Neural cell (in vitro differentiated cells): Measurements from ENCODE around the gene XPNPEP2. TPM values are rescaled to one million over a fixed set of nuclear protein-coding genes. Genes with fewer than 3 reads are reported as not detected.

ENCODE experiments used
- H2AFZ ChIP-seq: fragments of 200-600, 300-800 bp; sonication (generic), shearing (Covaris generic); 2 replicates; pipeline ENCODE4 v1.6.0; 2014; ENCODE audit warnings: low read depth, mild to moderate bottlenecking, antibody characterized with exemption, low read length, moderate library complexity
- H3F3A ChIP-seq: fragments of 200-600 bp; shearing (Covaris generic); 2 replicates; pipeline ENCODE4 v1.6.1; 2016; ENCODE audit warnings: mild to moderate bottlenecking, moderate library complexity, mixed read lengths, antibody characterized with exemption, low read length; ENCODE audit not compliant: insufficient read depth, poor library complexity, severe bottlenecking
- H3K27ac ChIP-seq: fragments of 200-600, 300-800 bp; sonication (generic), shearing (Covaris generic); 2 replicates; pipeline ENCODE4 v1.5.1; 2014; ENCODE audit warnings: mild to moderate bottlenecking, low read length, moderate library complexity
- H3K27me3 ChIP-seq: fragments of 300-800, 200-600 bp; sonication (generic), shearing (Covaris generic); 2 replicates; pipeline ENCODE4 v1.6.0; 2014; ENCODE audit warnings: mild to moderate bottlenecking, low read depth, low read length, moderate library complexity; ENCODE audit not compliant: insufficient read depth
- H3K36me3 ChIP-seq: fragments of 300-800, 200-600 bp; sonication (generic), shearing (Covaris generic); 2 replicates; pipeline ENCODE4 v1.5.1; 2014; ENCODE audit warnings: mild to moderate bottlenecking, antibody characterized with exemption, low read length, moderate library complexity; ENCODE audit not compliant: insufficient read depth
- H3K4me2 ChIP-seq: fragments of 300-800, 200-600 bp; sonication (generic), shearing (Covaris generic); 2 replicates; pipeline ENCODE4 v1.6.0; 2014; ENCODE audit warnings: mild to moderate bottlenecking, low read length
- H3K4me3 ChIP-seq: fragments of 300-800, 200-600 bp; sonication (generic), shearing (Covaris generic); 2 replicates; pipeline ENCODE4 v1.5.1; 2014; ENCODE audit warnings: mild to moderate bottlenecking, low read length, moderate library complexity
- H3K79me2 ChIP-seq: fragments of 200-600 bp; shearing (Covaris generic); replicated peaks from 2 replicates; pipeline ENCODE4 v1.6.0; 2014; ENCODE audit warnings: mild to moderate bottlenecking, low read length, moderate library complexity; ENCODE audit not compliant: insufficient read depth
- H3K9ac ChIP-seq: fragments of 300-800, 200-600 bp; sonication (generic), shearing (Covaris generic); 2 replicates; pipeline ENCODE4 v1.6.1; 2016; ENCODE audit warnings: mild to moderate bottlenecking, low read length, mixed read lengths
- H3K9me2 ChIP-seq: fragments of 200-600 bp; shearing (Covaris generic); 2 replicates; pipeline ENCODE4 v1.6.1; 2016; ENCODE audit warnings: mild to moderate bottlenecking, low read length, mixed read lengths; ENCODE audit not compliant: insufficient read depth
- H3K9me3 ChIP-seq: fragments of 200-600, 300-800 bp; sonication (generic), shearing (Covaris generic); 2 replicates; pipeline ENCODE4 v1.6.1; 2016; ENCODE audit warnings: mild to moderate bottlenecking, mixed run types, low read length, moderate library complexity, mixed read lengths
- H4K20me1 ChIP-seq: fragments of 200-600 bp; shearing (Covaris generic); 2 replicates; pipeline ENCODE4 v1.6.1; 2016; ENCODE audit warnings: mild to moderate bottlenecking, mixed run types; ENCODE audit not compliant: insufficient read depth
- EP300 ChIP-seq: fragments of 450-650 bp; conservative IDR thresholded peaks from 2 replicates; pipeline ENCODE4 v1.6.1; 2014; ENCODE audit warnings: antibody characterized with exemption, mild to moderate bottlenecking, moderate library complexity; ENCODE audit not compliant: poor library complexity, severe bottlenecking
- EZH2 ChIP-seq: fragments of 200-600, 300-800 bp; shearing (Covaris generic), sonication (generic); IDR thresholded peaks from 2 replicates; pipeline ENCODE4 v1.6.1; 2014; ENCODE audit warnings: antibody characterized with exemption, low read length, borderline replicate concordance, mild to moderate bottlenecking; ENCODE audit not compliant: insufficient read depth, poor library complexity, severe bottlenecking
- MXI1 ChIP-seq: fragments of 450-650 bp; conservative IDR thresholded peaks from 2 replicates; pipeline ENCODE4 v1.6.1; 2014; ENCODE audit warnings: antibody characterized with exemption, mild to moderate bottlenecking; ENCODE audit not compliant: poor library complexity, severe bottlenecking
- POLR2AphosphoS5 ChIP-seq: IDR thresholded peaks from 2 replicates; pipeline ENCODE4 v1.6.1; 2012
- RAD21 ChIP-seq: fragments of 450-650 bp; conservative IDR thresholded peaks from 2 replicates; pipeline ENCODE4 v1.6.1; 2014; ENCODE audit warnings: antibody characterized with exemption, mild to moderate bottlenecking, moderate library complexity
- REST ChIP-seq: IDR thresholded peaks from 2 replicates; pipeline ENCODE4 v1.6.1; 2012; ENCODE audit warnings: borderline replicate concordance
- SMC3 ChIP-seq: fragments of 450-650 bp; conservative IDR thresholded peaks from 2 replicates; pipeline ENCODE4 v1.6.1; 2014; ENCODE audit warnings: antibody characterized with exemption, mild to moderate bottlenecking, moderate library complexity; ENCODE audit not compliant: poor library complexity
- TAF1 ChIP-seq: IDR thresholded peaks from 2 replicates; pipeline ENCODE4 v1.6.1; 2012; ENCODE audit warnings: low read depth
- polyA plus RNA-seq: library from polyadenylated mRNA; depleted of rRNA; stranded (reverse); fragments of >200 nt; gene quantifications from 2 replicates; pipeline ENCODE4 v1.2.3, GENCODE V29; 2014
- TF ChIP-seq, protein P1 (sequence below): fragments of 450-650 bp; IDR thresholded peaks from 2 replicates; pipeline ENCODE4 v1.5.1; 2014; ENCODE audit warnings: antibody characterized with exemption, mild to moderate bottlenecking, moderate library complexity; ENCODE audit not compliant: poor library complexity, severe bottlenecking

The XPNPEP2 gene
- polyA plus RNA-seq, 1 donor from 2014 or later, result not detected

DNA sequence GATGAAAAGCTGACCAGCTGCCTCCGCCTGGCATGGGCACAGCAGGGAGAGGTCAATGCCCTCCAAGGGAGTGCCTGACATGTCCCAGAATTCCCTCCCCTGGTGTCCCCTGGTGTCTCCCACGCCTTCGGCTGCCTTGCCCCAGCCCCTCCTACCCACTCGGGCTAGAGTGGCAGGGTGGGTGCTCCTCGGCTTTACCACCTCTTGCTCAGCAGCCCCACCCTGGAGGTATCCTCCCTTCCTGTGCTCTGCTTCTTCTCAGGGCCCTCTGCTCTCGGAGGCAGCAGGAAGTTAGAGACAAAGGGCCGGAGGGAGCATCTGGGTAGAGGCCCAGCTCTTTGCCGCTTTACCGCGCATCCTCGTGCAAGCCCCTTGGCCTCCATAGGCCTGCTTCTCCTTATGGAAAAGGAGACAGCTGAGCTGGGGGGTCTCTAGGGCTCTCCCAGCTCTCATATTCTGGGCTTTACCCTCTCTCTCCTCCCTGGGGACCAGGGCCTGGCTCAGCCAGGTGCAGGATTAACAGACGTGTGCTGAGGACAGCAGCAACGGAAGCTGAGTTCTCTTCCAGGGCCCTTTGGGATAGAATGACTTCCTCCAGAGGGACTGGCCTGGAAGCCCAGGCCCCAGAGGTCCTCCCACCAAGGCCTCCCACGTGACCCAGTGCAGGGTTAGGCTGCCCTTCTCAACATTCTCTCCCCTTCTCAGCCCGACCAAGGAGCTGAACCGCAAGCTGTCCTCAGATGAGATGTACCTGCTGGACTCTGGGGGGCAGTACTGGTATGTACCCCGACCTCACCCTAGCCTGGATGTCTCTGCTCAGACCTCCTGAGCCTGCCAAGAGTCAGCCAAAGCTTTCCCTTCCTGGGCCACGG, 17.2 kb downstream of the XPNPEP2 start:
- Histone ChIP-seq H3K9me3 (no peaks in the 10 kb centered on the region), H3K9ac (no peak overlapping the region), H3K27ac (no peak overlapping the region), H3K4me2 (no peak overlapping the region), H4K20me1 (no peaks in the 10 kb centered on the region), H3K36me3 (no peaks in the 10 kb centered on the region), H2AFZ (no peak overlapping the region), H3K27me3 (no peaks in the 10 kb centered on the region), H3K4me3 (no peak overlapping the region), H3K79me2 (no peaks in the 10 kb centered on the region), H3K9me2 (no peaks in the 10 kb centered on the region), H3F3A (no peaks in the 10 kb centered on the region)
- TF ChIP-seq RAD21 (no peak), POLR2AphosphoS5 (no peak), SMC3 (no peak), TAF1 (no peak), REST (no peak), MXI1 (no peak), EP300 (no peak), EZH2 (no peak)
- TF ChIP-seq, protein P1, sequence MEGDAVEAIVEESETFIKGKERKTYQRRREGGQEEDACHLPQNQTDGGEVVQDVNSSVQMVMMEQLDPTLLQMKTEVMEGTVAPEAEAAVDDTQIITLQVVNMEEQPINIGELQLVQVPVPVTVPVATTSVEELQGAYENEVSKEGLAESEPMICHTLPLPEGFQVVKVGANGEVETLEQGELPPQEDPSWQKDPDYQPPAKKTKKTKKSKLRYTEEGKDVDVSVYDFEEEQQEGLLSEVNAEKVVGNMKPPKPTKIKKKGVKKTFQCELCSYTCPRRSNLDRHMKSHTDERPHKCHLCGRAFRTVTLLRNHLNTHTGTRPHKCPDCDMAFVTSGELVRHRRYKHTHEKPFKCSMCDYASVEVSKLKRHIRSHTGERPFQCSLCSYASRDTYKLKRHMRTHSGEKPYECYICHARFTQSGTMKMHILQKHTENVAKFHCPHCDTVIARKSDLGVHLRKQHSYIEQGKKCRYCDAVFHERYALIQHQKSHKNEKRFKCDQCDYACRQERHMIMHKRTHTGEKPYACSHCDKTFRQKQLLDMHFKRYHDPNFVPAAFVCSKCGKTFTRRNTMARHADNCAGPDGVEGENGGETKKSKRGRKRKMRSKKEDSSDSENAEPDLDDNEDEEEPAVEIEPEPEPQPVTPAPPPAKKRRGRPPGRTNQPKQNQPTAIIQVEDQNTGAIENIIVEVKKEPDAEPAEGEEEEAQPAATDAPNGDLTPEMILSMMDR, result no peak

DNA sequence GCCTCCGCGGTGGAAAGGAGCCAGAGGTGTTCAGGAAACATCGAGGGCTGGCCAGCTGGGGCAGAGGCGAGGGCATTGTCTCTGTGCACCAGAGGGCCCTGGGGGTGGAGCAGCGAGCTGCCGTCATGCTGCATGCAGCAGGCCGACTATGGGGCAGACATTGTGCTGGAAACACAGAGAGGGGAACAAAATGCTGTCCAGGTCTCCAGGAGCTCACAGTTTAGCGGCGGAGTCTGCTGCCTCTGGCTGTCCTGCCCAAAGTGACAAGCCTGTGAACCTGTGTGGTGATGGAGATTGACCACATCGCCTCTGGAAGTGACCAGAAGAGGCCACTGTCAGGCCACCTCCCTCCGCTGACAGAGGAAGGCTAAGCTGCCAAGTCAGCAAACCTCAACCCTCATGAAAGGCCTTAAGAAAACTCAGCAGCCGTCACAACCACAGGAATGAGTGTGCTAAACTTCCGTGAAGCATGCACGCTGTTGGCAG, 20.8 kb downstream of the XPNPEP2 start:
- Histone ChIP-seq H3K27ac (no peak overlapping the region), H3K79me2 (no peaks in the 10 kb centered on the region), H4K20me1 (no peaks in the 10 kb centered on the region), H3K4me2 (no peak overlapping the region), H3K27me3 (no peaks in the 10 kb centered on the region), H3K9me2 (no peaks in the 10 kb centered on the region), H2AFZ (no peak overlapping the region), H3F3A (no peaks in the 10 kb centered on the region), H3K36me3 (no peaks in the 10 kb centered on the region), H3K9ac (no peak overlapping the region), H3K4me3 (no peak overlapping the region), H3K9me3 (no peaks in the 10 kb centered on the region)
- TF ChIP-seq MXI1 (no peak), POLR2AphosphoS5 (no peak), EP300 (no peak), SMC3 (no peak), EZH2 (no peak), RAD21 (no peak), TAF1 (no peak), REST (no peak)
- TF ChIP-seq, protein P1, result no peak
